GM19395 (cell line): ENCODE measurements around the gene SAMD4B.

Source experiments
- ATAC-seq: cut with Tn5 transposase; IDR thresholded peaks from one replicate; pipeline ENCODE4 v1.9.1; 2021; ENCODE audit warnings: mild to moderate bottlenecking, moderate library complexity; ENCODE audit not compliant: unreplicated experiment

SAMD4B gene

GRCh38 chr19:39420769-39421168 lies 78.5 kb downstream of the SAMD4B start:
- no peak for ATAC-seq

DNA sequence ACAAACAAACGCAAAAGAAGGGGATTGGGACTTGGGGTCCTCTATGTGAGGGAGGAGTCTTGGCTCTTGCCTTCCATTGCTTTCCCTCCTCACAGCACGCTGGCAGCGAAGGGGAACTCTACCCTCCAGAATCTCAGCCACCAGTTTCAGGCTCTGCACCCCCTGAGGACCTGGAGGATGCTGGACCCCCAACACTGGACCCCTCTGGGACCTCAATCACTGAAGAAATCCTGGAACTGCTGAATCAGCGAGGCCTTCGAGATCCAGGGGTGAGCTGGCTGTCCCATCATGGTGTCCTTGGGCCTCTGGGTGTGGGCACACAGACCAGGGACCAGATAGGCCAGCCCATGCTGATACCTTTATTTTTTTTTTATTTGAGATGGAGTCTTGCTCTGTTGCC lies 79.8 kb downstream of the SAMD4B start:
- ATAC-seq: no peak

DNA sequence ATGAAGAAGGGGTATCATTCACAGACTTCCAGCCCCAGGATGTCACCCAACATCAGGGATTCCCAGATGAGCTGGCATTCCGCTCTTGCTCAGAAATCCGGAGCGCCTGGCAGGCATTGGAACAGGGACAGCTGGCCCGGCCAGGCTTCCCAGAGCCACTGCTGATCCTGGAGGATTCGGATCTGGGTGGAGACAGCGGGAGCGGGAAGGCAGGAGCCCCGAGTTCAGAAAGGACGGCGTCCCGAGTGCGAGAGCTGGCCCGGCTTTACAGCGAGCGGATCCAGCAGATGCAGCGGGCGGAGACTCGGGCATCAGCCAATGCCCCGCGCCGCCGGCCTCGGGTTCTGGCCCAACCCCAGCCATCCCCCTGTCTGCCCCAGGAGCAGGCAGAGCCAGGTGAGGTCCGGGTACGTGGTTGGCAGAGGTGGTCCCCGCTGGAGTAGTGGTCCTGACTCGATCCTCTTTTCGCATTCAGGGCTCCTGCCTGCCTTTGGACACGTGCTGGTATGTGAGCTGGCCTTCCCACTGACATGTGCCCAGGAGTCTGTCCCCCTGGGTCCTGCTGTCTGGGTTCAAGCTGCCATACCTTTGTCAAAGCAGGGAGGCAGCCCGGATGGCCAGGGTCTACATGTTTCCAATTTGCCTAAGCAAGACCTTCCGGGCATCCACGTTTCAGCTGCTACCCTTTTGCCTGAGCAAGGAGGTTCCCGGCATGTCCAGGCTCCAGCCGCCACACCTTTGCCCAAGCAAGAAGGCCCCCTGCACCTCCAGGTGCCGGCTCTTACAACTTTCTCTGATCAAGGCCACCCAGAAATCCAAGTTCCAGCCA lies 81.3 kb downstream of the SAMD4B start:
- ATAC-seq: no peak

DNA sequence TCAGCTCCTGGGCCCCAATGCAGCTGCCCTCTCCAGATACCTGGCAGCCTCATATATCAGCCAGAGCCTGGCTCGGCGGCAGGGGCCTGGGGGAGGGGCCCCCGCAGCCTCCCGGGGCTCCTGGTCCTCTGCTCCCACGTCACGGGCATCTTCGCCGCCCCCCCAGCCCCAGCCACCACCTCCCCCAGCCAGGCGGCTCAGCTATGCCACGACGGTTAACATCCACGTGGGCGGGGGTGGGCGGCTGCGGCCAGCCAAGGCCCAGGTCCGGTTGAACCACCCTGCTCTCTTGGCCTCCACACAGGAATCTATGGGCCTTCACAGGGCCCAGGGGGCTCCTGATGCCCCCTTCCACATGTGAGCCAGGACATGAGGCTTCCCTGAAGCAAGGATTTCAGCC lies 82.7 kb downstream of the SAMD4B start:
- no peak for ATAC-seq

GRCh38 chr19:39425744-39426143 lies 83.5 kb downstream of the SAMD4B start:
- no peak for ATAC-seq

DNA sequence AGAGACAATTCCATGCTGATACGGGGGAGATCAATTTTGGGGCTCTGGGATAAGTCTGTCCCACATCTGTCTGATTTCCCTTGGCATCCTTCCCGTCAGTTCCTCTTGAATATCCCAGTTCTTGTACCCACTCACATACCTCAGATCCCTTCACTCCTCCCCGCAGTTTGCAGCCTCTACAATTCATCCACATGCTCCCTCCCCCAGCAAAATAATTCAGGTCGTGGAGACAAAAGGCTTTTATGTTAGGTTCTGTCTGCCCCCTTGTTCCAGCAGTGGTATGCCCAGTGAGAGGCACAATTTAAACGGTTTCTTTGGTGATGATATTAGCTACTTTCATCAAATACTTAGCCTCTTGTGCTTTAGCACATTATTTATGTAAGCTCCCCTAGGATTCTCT lies 83.9 kb downstream of the SAMD4B start:
- ATAC-seq: no peak

DNA sequence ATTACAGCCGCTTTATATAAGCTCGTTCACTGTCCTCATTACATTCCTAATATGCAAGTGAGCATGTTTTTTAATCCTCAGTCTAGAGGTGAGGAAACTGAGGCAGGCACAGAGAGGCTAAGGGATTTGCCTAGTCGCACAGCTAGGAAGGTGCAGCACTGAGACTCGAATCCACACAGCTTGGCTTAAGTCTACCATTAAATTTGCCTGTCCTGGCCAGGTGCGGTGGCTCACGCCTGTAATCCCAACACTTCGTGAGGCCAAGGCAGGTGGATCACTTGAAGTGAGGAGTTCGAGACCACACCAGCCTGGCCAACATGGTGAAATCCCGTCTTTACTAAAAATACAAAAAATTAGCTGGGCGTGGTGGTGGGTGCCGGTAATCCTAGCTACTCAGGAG lies 85.5 kb downstream of the SAMD4B start:
- no peak for ATAC-seq

- no peak for ATAC-seq
These were observed 86.3 kb downstream of the SAMD4B start for GRCh38 chr19:39428283-39429112.

DNA sequence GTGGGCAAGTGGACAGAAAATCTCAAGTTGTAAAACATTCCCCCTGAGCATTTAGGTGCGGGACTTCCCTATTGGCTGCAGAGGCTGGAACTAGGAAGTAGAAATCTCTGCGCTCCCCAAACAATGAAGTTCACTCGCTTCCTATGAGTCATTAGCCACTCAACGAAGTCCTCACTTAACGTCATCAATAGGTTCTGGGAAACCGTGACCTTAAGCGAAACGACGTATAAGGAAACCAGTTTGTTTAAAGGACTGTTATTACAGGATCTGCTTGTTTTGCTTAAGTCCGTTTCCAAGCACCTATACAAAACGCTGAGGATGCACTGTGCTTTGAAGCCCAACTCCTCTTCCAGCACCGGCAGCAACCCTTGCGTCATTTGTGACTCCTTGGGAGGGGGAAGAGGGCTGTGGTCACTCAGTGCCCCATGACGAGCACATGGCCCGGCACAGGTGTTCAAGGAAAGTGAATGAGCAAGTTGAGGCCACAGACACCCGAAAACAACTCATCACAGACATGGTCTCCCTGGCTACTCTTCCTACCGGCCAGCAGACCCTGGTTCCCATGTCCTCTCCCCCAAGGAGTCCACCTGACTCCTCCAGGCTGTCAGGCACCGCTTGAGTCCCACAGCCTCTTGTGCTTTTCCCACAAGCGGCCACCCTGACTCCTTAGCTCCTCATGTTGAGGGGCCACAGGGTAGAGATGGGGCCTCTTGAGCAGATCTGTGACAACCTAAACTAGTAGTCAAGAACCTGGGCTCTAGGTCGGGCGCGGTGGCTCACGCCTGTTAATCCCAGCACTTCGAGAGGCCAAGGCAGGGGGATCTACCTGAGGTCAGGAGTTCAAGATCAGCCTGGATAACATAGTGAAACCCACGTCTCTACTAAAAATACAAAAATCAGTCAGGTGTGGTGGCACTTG lies 88.7 kb downstream of the SAMD4B start:
- ATAC-seq: no peak

- no peak for ATAC-seq
These were observed 90.4 kb downstream of the SAMD4B start for GRCh38 chr19:39432677-39433025.

- no peak for ATAC-seq
These were observed 91.4 kb downstream of the SAMD4B start for GRCh38 chr19:39433480-39434079.

DNA sequence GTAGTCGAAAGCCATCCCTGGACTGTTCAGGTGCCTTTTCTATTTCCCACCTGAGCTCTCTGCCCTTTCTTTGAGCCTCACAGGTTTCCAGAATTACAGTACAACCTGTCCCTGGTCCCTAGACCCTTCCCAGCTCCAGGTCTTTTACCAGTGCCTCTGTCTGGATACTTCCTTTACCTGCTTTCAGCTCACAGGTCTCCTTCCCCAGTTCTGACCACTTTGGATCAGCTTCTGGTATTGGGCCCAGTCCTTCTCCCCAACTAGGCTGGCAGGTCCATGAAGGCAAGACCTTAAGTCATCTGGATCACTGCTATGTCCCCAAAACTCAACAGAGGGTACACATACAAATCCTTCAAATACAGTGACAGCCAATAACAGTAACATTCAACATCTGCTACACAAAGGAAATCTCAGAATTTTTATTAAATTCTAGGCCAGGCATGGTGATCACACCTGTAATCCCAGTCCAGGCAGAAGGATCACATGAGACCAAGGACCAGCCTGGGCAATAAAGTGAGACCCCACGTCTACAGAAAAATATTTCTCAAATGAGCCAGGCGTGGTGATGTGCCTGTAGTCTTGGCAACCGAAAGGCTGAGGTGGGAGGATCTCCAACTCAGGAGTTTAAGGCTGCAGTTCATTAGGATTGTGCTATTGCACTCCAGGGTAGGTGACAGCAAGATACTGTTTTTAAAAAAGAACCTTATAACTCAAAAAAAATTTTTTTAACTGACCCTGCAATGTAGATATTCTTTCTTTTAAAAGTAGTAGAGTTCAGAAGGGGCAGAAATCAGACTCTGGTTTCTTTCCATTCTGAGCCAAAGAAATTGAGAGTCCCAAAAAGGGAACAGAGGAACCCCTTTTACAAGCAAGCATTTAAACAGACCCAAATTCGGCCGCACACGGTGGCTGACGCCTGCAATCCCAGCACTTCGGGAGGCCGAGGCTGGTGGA lies 92.2 kb downstream of the SAMD4B start:
- ATAC-seq: no peak
